Adipocyte (in vitro differentiated cells): ENCODE results near the gene TRIM45.
A peak's percentile ranks its signal among the peaks of the same experiment; 100 is the strongest.

Experiments used
- DNase-seq: peaks from one replicate; pipeline ENCODE4 v3.0.0-alpha.2; 2015; ENCODE audit warnings: low read depth
- H3K27me3 ChIP-seq: replicated peaks from 2 replicates; pipeline ENCODE4 v1.7.0; 2013; ENCODE audit warnings: mild to moderate bottlenecking, low read length, moderate library complexity; ENCODE audit not compliant: control insufficient read depth, insufficient read depth
- H3K36me3 ChIP-seq: 2 replicates; pipeline ENCODE4 v1.7.0; 2013; ENCODE audit warnings: low read length, mild to moderate bottlenecking, moderate library complexity; ENCODE audit not compliant: control insufficient read depth, insufficient read depth, severe bottlenecking
- H3K4me1 ChIP-seq: 2 replicates; pipeline ENCODE4 v1.7.0; 2013; ENCODE audit warnings: mild to moderate bottlenecking, low read length, moderate library complexity; ENCODE audit not compliant: control insufficient read depth, insufficient read depth
- H3K4me3 ChIP-seq: 2 replicates; pipeline ENCODE4 v1.7.0; 2013; ENCODE audit warnings: mild to moderate bottlenecking, low read length, moderate library complexity
- H3K9ac ChIP-seq: 2 replicates; pipeline ENCODE4 v1.7.0; 2013; ENCODE audit warnings: mild to moderate bottlenecking, low read length, moderate library complexity
- H3K9me3 ChIP-seq: 2 replicates; pipeline ENCODE4 v1.7.0; 2013; ENCODE audit warnings: mild to moderate bottlenecking, low read length, moderate library complexity; ENCODE audit not compliant: control insufficient read depth

The TRIM45 gene

GRCh38 chr1:117147341-117147831 is 25.8 kb upstream of the TRIM45 start:
- no peak overlapping the region for H3K9ac ChIP-seq
- H3K4me3 ChIP-seq, result peak overlapping the region; percentile 13
- no peaks in the 10 kb centered on the region for H3K27me3 ChIP-seq
- no peaks in the 10 kb centered on the region for H3K9me3 ChIP-seq
- H3K4me1 ChIP-seq, result peaks cover 21% of the 10 kb centered on the region
- no peaks in the 10 kb centered on the region for H3K36me3 ChIP-seq
- no peak for DNase-seq

- no peaks in the 10 kb centered on the region for H3K36me3 ChIP-seq
- no peaks in the 10 kb centered on the region for H3K27me3 ChIP-seq
- H3K4me1 ChIP-seq, result peaks cover 21% of the 10 kb centered on the region
- H3K9ac ChIP-seq, result no peak overlapping the region
- peak; percentile 90 for DNase-seq
- H3K4me3 ChIP-seq, result peak overlapping the region; percentile 38
- no peaks in the 10 kb centered on the region for H3K9me3 ChIP-seq
Observed at GRCh38 chr1:117146575-117147340, 25.2 kb upstream of the TRIM45 start.

GRCh38 chr1:117146072-117146471 is 24.5 kb upstream of the TRIM45 start:
- Histone ChIP-seq H3K9ac (no peak overlapping the region), H3K36me3 (no peaks in the 10 kb centered on the region), H3K27me3 (no peaks in the 10 kb centered on the region), H3K4me1 (peaks cover 21% of the 10 kb centered on the region), H3K9me3 (no peaks in the 10 kb centered on the region), H3K4me3 (no peak overlapping the region)
- no peak for DNase-seq

GRCh38 chr1:117143871-117144270 is 22.3 kb upstream of the TRIM45 start:
- no peak overlapping the region for H3K4me3 ChIP-seq
- no peaks in the 10 kb centered on the region for H3K9me3 ChIP-seq
- H3K36me3 ChIP-seq, result no peaks in the 10 kb centered on the region
- H3K4me1 ChIP-seq, result peaks cover 21% of the 10 kb centered on the region
- H3K9ac ChIP-seq, result no peak overlapping the region
- no peaks in the 10 kb centered on the region for H3K27me3 ChIP-seq
- DNase-seq, result no peak

GRCh38 chr1:117143172-117143571 is 21.6 kb upstream of the TRIM45 start:
- H3K4me3 ChIP-seq, result no peak overlapping the region
- no peak for DNase-seq
- no peaks in the 10 kb centered on the region for H3K36me3 ChIP-seq
- no peak overlapping the region for H3K9ac ChIP-seq
- H3K4me1 ChIP-seq, result peaks cover 21% of the 10 kb centered on the region
- H3K9me3 ChIP-seq, result no peaks in the 10 kb centered on the region
- no peaks in the 10 kb centered on the region for H3K27me3 ChIP-seq

GRCh38 chr1:117142200-117142599 is 20.7 kb upstream of the TRIM45 start:
- H3K36me3 ChIP-seq, result no peaks in the 10 kb centered on the region
- no peak overlapping the region for H3K9ac ChIP-seq
- no peaks in the 10 kb centered on the region for H3K27me3 ChIP-seq
- peaks cover 13% of the 10 kb centered on the region for H3K4me1 ChIP-seq
- no peak for DNase-seq
- no peaks in the 10 kb centered on the region for H3K9me3 ChIP-seq
- no peak overlapping the region for H3K4me3 ChIP-seq

GRCh38 chr1:117138561-117138960 is 17.0 kb upstream of the TRIM45 start:
- H3K27me3 ChIP-seq, result no peaks in the 10 kb centered on the region
- H3K36me3 ChIP-seq, result no peaks in the 10 kb centered on the region
- no peaks in the 10 kb centered on the region for H3K9me3 ChIP-seq
- H3K4me1 ChIP-seq, result no peaks in the 10 kb centered on the region
- H3K9ac ChIP-seq, result no peak overlapping the region
- DNase-seq, result no peak
- H3K4me3 ChIP-seq, result no peak overlapping the region

- Histone ChIP-seq H3K4me3 (no peak overlapping the region), H3K36me3 (no peaks in the 10 kb centered on the region), H3K27me3 (no peaks in the 10 kb centered on the region), H3K4me1 (no peaks in the 10 kb centered on the region), H3K9ac (no peak overlapping the region), H3K9me3 (no peaks in the 10 kb centered on the region)
- DNase-seq, result no peak
Observed at GRCh38 chr1:117138106-117138505, 16.6 kb upstream of the TRIM45 start.

GRCh38 chr1:117137281-117137855 is 15.8 kb upstream of the TRIM45 start:
- DNase-seq, result no peak
- Histone ChIP-seq H3K4me3 (no peak overlapping the region), H3K27me3 (no peaks in the 10 kb centered on the region), H3K9ac (no peak overlapping the region), H3K4me1 (no peaks in the 10 kb centered on the region), H3K9me3 (no peaks in the 10 kb centered on the region), H3K36me3 (no peaks in the 10 kb centered on the region)

- Histone ChIP-seq H3K4me3 (no peak overlapping the region), H3K9me3 (no peaks in the 10 kb centered on the region), H3K36me3 (no peaks in the 10 kb centered on the region), H3K27me3 (no peaks in the 10 kb centered on the region), H3K4me1 (no peaks in the 10 kb centered on the region), H3K9ac (no peak overlapping the region)
- DNase-seq, result no peak
Observed at GRCh38 chr1:117136749-117137148, 15.2 kb upstream of the TRIM45 start.

GRCh38 chr1:117135329-117135728 is 13.8 kb upstream of the TRIM45 start:
- H3K9ac ChIP-seq, result no peak overlapping the region
- H3K4me3 ChIP-seq, result no peak overlapping the region
- no peaks in the 10 kb centered on the region for H3K36me3 ChIP-seq
- DNase-seq, result no peak
- H3K9me3 ChIP-seq, result no peaks in the 10 kb centered on the region
- H3K27me3 ChIP-seq, result no peaks in the 10 kb centered on the region
- no peaks in the 10 kb centered on the region for H3K4me1 ChIP-seq
